Endothelial cell (in vitro differentiated cells): ENCODE measurements around the gene ZNRF2. TPM values are rescaled to one million over a fixed set of nuclear protein-coding genes. Genes with fewer than 3 reads are reported as not detected.

ENCODE experiments used
- DNase-seq: peaks from one replicate; pipeline ENCODE4 v3.0.0; 2021; ENCODE audit warnings: low spot score
- H3K27ac Mint-ChIP-seq: one replicate; pipeline ENCODE4 v1.8.0; 2021; ENCODE audit warnings: mixed read lengths, inconsistent platforms; ENCODE audit not compliant: unreplicated experiment
- H3K27me3 Mint-ChIP-seq: one replicate; pipeline ENCODE4 v1.8.0; 2021; ENCODE audit warnings: mild to moderate bottlenecking, moderate library complexity, mixed read lengths, inconsistent platforms; ENCODE audit not compliant: unreplicated experiment
- H3K36me3 Mint-ChIP-seq: one replicate; pipeline ENCODE4 v1.8.0; 2021; ENCODE audit warnings: mild to moderate bottlenecking, low read depth, mixed read lengths, inconsistent platforms; ENCODE audit not compliant: unreplicated experiment
- H3K4me1 Mint-ChIP-seq: one replicate; pipeline ENCODE4 v1.8.0; 2021; ENCODE audit warnings: mild to moderate bottlenecking, mixed read lengths, inconsistent platforms; ENCODE audit not compliant: unreplicated experiment
- H3K4me3 Mint-ChIP-seq: one replicate; pipeline ENCODE4 v1.8.0; 2021; ENCODE audit warnings: mild to moderate bottlenecking, mixed read lengths, inconsistent platforms; ENCODE audit not compliant: unreplicated experiment
- H3K9me3 Mint-ChIP-seq: one replicate; pipeline ENCODE4 v1.8.0; 2021; ENCODE audit warnings: mixed read lengths, inconsistent platforms; ENCODE audit not compliant: unreplicated experiment
- CTCF ChIP-seq: fragments of 200-600 bp; sonication (generic); IDR thresholded peaks from one replicate; pipeline ENCODE4 v1.5.0; 2021; ENCODE audit warnings: antibody characterized with exemption; ENCODE audit not compliant: unreplicated experiment
- total RNA-seq: library from RNA; stranded (reverse); fragmentation: NEBNext Ultra II Directional; extraction: Animal tissue kit (Norgen Biotek cat#: 25700); gene quantifications from one replicate; pipeline ENCODE4 v1.2.1, GENCODE V29; 2021; ENCODE audit not compliant: unreplicated experiment

ZNRF2 gene
- total RNA-seq, 1 donor from 2014 or later: 9.5 TPM

- no peak overlapping the region for H3K27ac Mint-ChIP-seq
- peaks cover 7% of the 10 kb centered on the region for H3K36me3 Mint-ChIP-seq
- no peak for DNase-seq
- TF ChIP-seq CTCF: no peak
- H3K9me3 Mint-ChIP-seq: no peaks in the 10 kb centered on the region
- peaks cover 3% of the 10 kb centered on the region for H3K4me1 Mint-ChIP-seq
- no peak overlapping the region for H3K4me3 Mint-ChIP-seq
- peaks cover 2% of the 10 kb centered on the region for H3K27me3 Mint-ChIP-seq
Observed at GRCh38 chr7:30280631-30281030, 3.8 kb upstream of the ZNRF2 start.

- Mint-ChIP-seq H3K4me1 (peaks cover 8% of the 10 kb centered on the region), H3K4me3 (no peak overlapping the region), H3K36me3 (peaks cover 11% of the 10 kb centered on the region), H3K27me3 (peaks cover 6% of the 10 kb centered on the region), H3K9me3 (no peaks in the 10 kb centered on the region), H3K27ac (no peak overlapping the region)
- no peak for TF ChIP-seq CTCF
- no peak for DNase-seq
Observed at GRCh38 chr7:30281263-30281662, 3.1 kb upstream of the ZNRF2 start.

- Mint-ChIP-seq H3K27ac (no peak overlapping the region), H3K9me3 (no peaks in the 10 kb centered on the region), H3K36me3 (peaks cover 13% of the 10 kb centered on the region), H3K4me3 (no peak overlapping the region), H3K4me1 (peaks cover 14% of the 10 kb centered on the region), H3K27me3 (peaks cover 6% of the 10 kb centered on the region)
- no peak for DNase-seq
- TF ChIP-seq CTCF: no peak
Observed at GRCh38 chr7:30281791-30282190, 2.6 kb upstream of the ZNRF2 start.

GRCh38 chr7:30282735-30283134 lies 1.7 kb upstream of the ZNRF2 start:
- Mint-ChIP-seq H3K27ac (no peak overlapping the region), H3K9me3 (no peaks in the 10 kb centered on the region), H3K4me1 (peaks cover 18% of the 10 kb centered on the region), H3K4me3 (no peak overlapping the region), H3K27me3 (peaks cover 6% of the 10 kb centered on the region), H3K36me3 (peaks cover 13% of the 10 kb centered on the region)
- no peak for TF ChIP-seq CTCF
- no peak for DNase-seq

GRCh38 chr7:30285067-30285535 lies 704 bp downstream of the ZNRF2 start:
- H3K4me3 Mint-ChIP-seq: peak overlapping the region; percentile 69
- H3K9me3 Mint-ChIP-seq: no peaks in the 10 kb centered on the region
- TF ChIP-seq CTCF: no peak
- peaks cover 7% of the 10 kb centered on the region for H3K27me3 Mint-ChIP-seq
- H3K27ac Mint-ChIP-seq: no peak overlapping the region
- H3K36me3 Mint-ChIP-seq: peaks cover 13% of the 10 kb centered on the region
- DNase-seq: peak; percentile 53
- peaks cover 18% of the 10 kb centered on the region for H3K4me1 Mint-ChIP-seq
